OCI-LY1 (cell line): Measurements from ENCODE around the gene VARS2.

Source experiments
- H2AFZ ChIP-seq: fragments of 200-600 bp; sonication (generic), shearing (Covaris generic); 2 replicates; pipeline ENCODE4 v1.6.0; 2014; ENCODE audit warnings: antibody characterized with exemption, mild to moderate bottlenecking, low read length
- H3F3A ChIP-seq: fragments of 200-600 bp; sonication (generic), shearing (Covaris generic); 2 replicates; pipeline ENCODE4 v1.6.0; 2014; ENCODE audit warnings: mild to moderate bottlenecking, antibody characterized with exemption, low read length, moderate library complexity; ENCODE audit not compliant: insufficient read depth
- H3K27ac ChIP-seq: fragments of 200-600 bp; sonication (generic); 2 replicates; pipeline ENCODE4 v1.5.1; 2014; ENCODE audit warnings: low read length, mixed run types, mild to moderate bottlenecking, low read depth; ENCODE audit not compliant: poor library complexity, severe bottlenecking
- H3K27me3 ChIP-seq: fragments of 200-600 bp; sonication (generic); 2 replicates; pipeline ENCODE4 v1.6.0; 2014; ENCODE audit warnings: antibody characterized with exemption, mild to moderate bottlenecking, low read length, moderate library complexity; ENCODE audit not compliant: insufficient read depth
- H3K36me3 ChIP-seq: fragments of 200-600 bp; sonication (generic); 2 replicates; pipeline ENCODE4 v1.6.1; 2014; ENCODE audit warnings: mild to moderate bottlenecking, antibody characterized with exemption, low read length, moderate library complexity, mixed read lengths; ENCODE audit not compliant: insufficient read depth
- H3K4me1 ChIP-seq: fragments of 200-600 bp; sonication (generic); 2 replicates; pipeline ENCODE4 v1.5.1; 2014; ENCODE audit warnings: mild to moderate bottlenecking, low read length, moderate library complexity; ENCODE audit not compliant: insufficient read depth, severe bottlenecking
- H3K4me2 ChIP-seq: fragments of 200-600 bp; sonication (generic), shearing (Covaris generic); 2 replicates; pipeline ENCODE4 v1.6.1; 2014; ENCODE audit warnings: low read length
- H3K4me3 ChIP-seq: fragments of 200-600 bp; sonication (generic); 2 replicates; pipeline ENCODE4 v1.5.1; 2014; ENCODE audit warnings: low read length, low read depth, mild to moderate bottlenecking, mixed read lengths; ENCODE audit not compliant: poor library complexity, severe bottlenecking
- H3K79me2 ChIP-seq: fragments of 200-600 bp; shearing (Covaris generic); 2 replicates; pipeline ENCODE4 v1.6.1; 2016; ENCODE audit warnings: mixed run types, low read length, mixed read lengths; ENCODE audit not compliant: insufficient read depth
- H3K9ac ChIP-seq: fragments of 200-600 bp; sonication (generic), shearing (Covaris generic); 2 replicates; pipeline ENCODE4 v1.6.1; 2014; ENCODE audit warnings: mild to moderate bottlenecking, low read length, mixed read lengths
- H3K9me2 ChIP-seq: fragments of 200-600 bp; sonication (generic), shearing (Covaris generic); 2 replicates; pipeline ENCODE4 v1.6.1; 2014; ENCODE audit warnings: low read depth, mild to moderate bottlenecking, low read length, mixed read lengths
- H3K9me3 ChIP-seq: fragments of 200-600 bp; shearing (Covaris generic); 2 replicates; pipeline ENCODE4 v1.6.1; 2014; ENCODE audit warnings: low read length, mixed read lengths
- H4K20me1 ChIP-seq: fragments of 200-600 bp; sonication (generic), shearing (Covaris generic); 2 replicates; pipeline ENCODE4 v1.6.0; 2016; ENCODE audit warnings: mild to moderate bottlenecking, low read length; ENCODE audit not compliant: insufficient read depth
- CTCF ChIP-seq: fragments of 200-600 bp; sonication (generic), shearing (Covaris generic); IDR thresholded peaks from 2 replicates; pipeline ENCODE4 v1.5.1; 2017; ENCODE audit warnings: mild to moderate bottlenecking, antibody characterized with exemption, low read length, moderate library complexity, mixed read lengths
- EZH2 ChIP-seq: fragments of 200-600 bp; sonication (generic), shearing (Covaris generic); IDR thresholded peaks from 2 replicates; pipeline ENCODE4 v1.8.0; 2017; ENCODE audit warnings: borderline replicate concordance, mixed run types, mild to moderate bottlenecking, antibody characterized with exemption, low read length, moderate library complexity, mixed read lengths

The VARS2 gene

GRCh38 chr6:30945281-30945680, 31.2 kb downstream of the VARS2 start:
- Histone ChIP-seq H3K36me3 (no peaks in the 10 kb centered on the region), H3K9me3 (no peaks in the 10 kb centered on the region), H3K27me3 (0 out of 2 replicates have a peak, but pooled peaks cover 5% of the 10 kb centered on the region), H3K4me2 (no peak overlapping the region), H4K20me1 (no peaks in the 10 kb centered on the region), H3K9me2 (no peaks in the 10 kb centered on the region), H3F3A (no peaks in the 10 kb centered on the region), H3K79me2 (no peaks in the 10 kb centered on the region), H3K9ac (no peak overlapping the region), H3K27ac (no peak overlapping the region), H3K4me1 (no peaks in the 10 kb centered on the region), H3K4me3 (no peak overlapping the region), H2AFZ (no peak overlapping the region)
- TF ChIP-seq CTCF (no peak), EZH2 (no peak)

GRCh38 chr6:30947231-30947630, 33.2 kb downstream of the VARS2 start:
- H3K9me2 ChIP-seq, result no peaks in the 10 kb centered on the region
- no peaks in the 10 kb centered on the region for H3K9me3 ChIP-seq
- no peak overlapping the region for H2AFZ ChIP-seq
- H3K4me3 ChIP-seq, result no peak overlapping the region
- no peak overlapping the region for H3K27ac ChIP-seq
- H4K20me1 ChIP-seq, result no peaks in the 10 kb centered on the region
- no peak overlapping the region for H3K4me2 ChIP-seq
- no peak overlapping the region for H3K9ac ChIP-seq
- H3K4me1 ChIP-seq, result no peaks in the 10 kb centered on the region
- H3K27me3 ChIP-seq, result peaks cover 9% of the 10 kb centered on the region; the same call in 1 of the 2 replicates
- H3K36me3 ChIP-seq, result no peaks in the 10 kb centered on the region
- H3F3A ChIP-seq, result no peaks in the 10 kb centered on the region
- no peak for TF ChIP-seq EZH2
- no peak for TF ChIP-seq CTCF
- no peaks in the 10 kb centered on the region for H3K79me2 ChIP-seq

GRCh38 chr6:30948811-30949210, 34.8 kb downstream of the VARS2 start:
- Histone ChIP-seq H3K4me1 (no peaks in the 10 kb centered on the region), H3K36me3 (no peaks in the 10 kb centered on the region), H3K79me2 (no peaks in the 10 kb centered on the region), H3K9ac (no peak overlapping the region), H3K27me3 (peaks cover 4% of the 10 kb centered on the region; the same call in 1 of the 2 replicates), H3K9me2 (no peaks in the 10 kb centered on the region), H4K20me1 (no peaks in the 10 kb centered on the region), H3K27ac (no peak overlapping the region), H3K4me2 (no peak overlapping the region), H3F3A (no peaks in the 10 kb centered on the region), H3K4me3 (no peak overlapping the region), H3K9me3 (no peaks in the 10 kb centered on the region), H2AFZ (no peak overlapping the region)
- TF ChIP-seq EZH2, result no peak
- no peak for TF ChIP-seq CTCF
